Memory B cell (primary cell): ENCODE data around the gene PTPRD.
"Not testable (repeated sequence)": the region's sequence is repeated elsewhere in the genome, so short reads cannot be mapped to it uniquely, and the experiment has no call there.

Source experiments
- ATAC-seq: fragments of 150-1000 bp; cut with Tn5 transposase; 2 replicates; pipeline ENCODE4 v1.10.0; 2021; ENCODE audit warnings: low read depth, mild to moderate bottlenecking, moderate library complexity
- DNase-seq, 2 donors: peaks; one replicate each; pipeline ENCODE4 v3.0.0; 2022; ENCODE audit warnings: low spot score in 2 of 2
- H3K27ac Mint-ChIP-seq: one replicate; pipeline ENCODE4 v1.8.0; 2022; ENCODE audit warnings: mild to moderate bottlenecking, moderate library complexity, mixed read lengths
- H3K27me3 Mint-ChIP-seq: one replicate; pipeline ENCODE4 v1.8.0; 2022; ENCODE audit warnings: mixed read lengths
- H3K36me3 Mint-ChIP-seq: one replicate; pipeline ENCODE4 v1.8.0; 2022; ENCODE audit warnings: mild to moderate bottlenecking, mixed read lengths
- H3K4me1 Mint-ChIP-seq: one replicate; pipeline ENCODE4 v1.8.0; 2022; ENCODE audit warnings: mixed read lengths
- H3K4me3 Mint-ChIP-seq: one replicate; pipeline ENCODE4 v1.8.0; 2022; ENCODE audit warnings: mild to moderate bottlenecking, moderate library complexity, mixed read lengths
- H3K9me3 Mint-ChIP-seq: one replicate; pipeline ENCODE4 v1.8.0; 2022; ENCODE audit warnings: mixed read lengths

Gene PTPRD

GRCh38 chr9:9389904-9390303, 1222.9 kb downstream of the PTPRD start:
- H3K9me3 Mint-ChIP-seq: no peaks in the 10 kb centered on the region

GRCh38 chr9:9387511-9388115, 1225.2 kb downstream of the PTPRD start:
- Mint-ChIP-seq H3K4me3 (no peak overlapping the region), H3K36me3 (no peaks in the 10 kb centered on the region), H3K9me3 (no peaks in the 10 kb centered on the region), H3K4me1 (no peaks in the 10 kb centered on the region), H3K27ac (no peak overlapping the region), H3K27me3 (no peaks in the 10 kb centered on the region)
- DNase-seq: no peak
- no peak for ATAC-seq

More at GRCh38 chr9:9389904-9390303, 1222.9 kb downstream of the PTPRD start:
- Mint-ChIP-seq H3K27ac (no peak overlapping the region), H3K4me1 (no peaks in the 10 kb centered on the region), H3K4me3 (no peak overlapping the region), H3K27me3 (no peaks in the 10 kb centered on the region), H3K36me3 (no peaks in the 10 kb centered on the region)
- DNase-seq: no peak
- ATAC-seq: no peak

GRCh38 chr9:9362332-9362731, 1250.5 kb downstream of the PTPRD start:
- Mint-ChIP-seq H3K36me3 (no peaks in the 10 kb centered on the region), H3K9me3 (no peaks in the 10 kb centered on the region), H3K4me1 (no peaks in the 10 kb centered on the region), H3K4me3 (no peak overlapping the region), H3K27me3 (no peaks in the 10 kb centered on the region), H3K27ac (no peak overlapping the region)
- ATAC-seq (no peak), DNase-seq (no peak)

- no peaks in the 10 kb centered on the region for H3K27me3 Mint-ChIP-seq
- no peaks in the 10 kb centered on the region for H3K4me1 Mint-ChIP-seq
- DNase-seq (no peak), ATAC-seq (no peak)
- no peak overlapping the region for H3K4me3 Mint-ChIP-seq
- no peak overlapping the region for H3K27ac Mint-ChIP-seq
- no peaks in the 10 kb centered on the region for H3K9me3 Mint-ChIP-seq
- no peaks in the 10 kb centered on the region for H3K36me3 Mint-ChIP-seq
Observed at GRCh38 chr9:9352877-9353481, 1259.8 kb downstream of the PTPRD start.

- ATAC-seq (no peak), DNase-seq (no peak)
- H3K27ac Mint-ChIP-seq: no peak overlapping the region
- H3K27me3 Mint-ChIP-seq: no peaks in the 10 kb centered on the region
- peaks cover 5% of the 10 kb centered on the region for H3K9me3 Mint-ChIP-seq
- no peaks in the 10 kb centered on the region for H3K4me1 Mint-ChIP-seq
- H3K4me3 Mint-ChIP-seq: no peak overlapping the region
- H3K36me3 Mint-ChIP-seq: no peaks in the 10 kb centered on the region
Observed at GRCh38 chr9:9341203-9341602, 1271.6 kb downstream of the PTPRD start.

- Mint-ChIP-seq H3K27me3 (no peaks in the 10 kb centered on the region), H3K36me3 (no peaks in the 10 kb centered on the region), H3K4me1 (no peaks in the 10 kb centered on the region), H3K9me3 (no peaks in the 10 kb centered on the region), H3K27ac (no peak overlapping the region), H3K4me3 (no peak overlapping the region)
- DNase-seq: no peak
- ATAC-seq: no peak
Observed at GRCh38 chr9:9337129-9337528, 1275.7 kb downstream of the PTPRD start.

- Mint-ChIP-seq H3K4me1 (no peaks in the 10 kb centered on the region), H3K4me3 (no peak overlapping the region), H3K27me3 (no peaks in the 10 kb centered on the region), H3K27ac (no peak overlapping the region), H3K9me3 (peaks cover 5% of the 10 kb centered on the region), H3K36me3 (no peaks in the 10 kb centered on the region)
- DNase-seq: no peak
- ATAC-seq: no peak
Observed at GRCh38 chr9:9326749-9327148, 1286.1 kb downstream of the PTPRD start.

GRCh38 chr9:9319007-9319406, 1293.8 kb downstream of the PTPRD start:
- DNase-seq (no peak), ATAC-seq (no peak)
- Mint-ChIP-seq H3K9me3 (peaks cover 2% of the 10 kb centered on the region), H3K4me1 (no peaks in the 10 kb centered on the region), H3K4me3 (no peak overlapping the region), H3K27me3 (no peaks in the 10 kb centered on the region), H3K36me3 (no peaks in the 10 kb centered on the region), H3K27ac (no peak overlapping the region)

- not testable (repeated sequence) for H3K4me3 Mint-ChIP-seq, H3K27ac Mint-ChIP-seq, H3K9me3 Mint-ChIP-seq, H3K4me1 Mint-ChIP-seq, DNase-seq, ATAC-seq, H3K36me3 Mint-ChIP-seq, H3K27me3 Mint-ChIP-seq
Observed at GRCh38 chr9:9310743-9311142, 1302.1 kb downstream of the PTPRD start.

GRCh38 chr9:9305600-9305999, 1307.2 kb downstream of the PTPRD start:
- Mint-ChIP-seq H3K9me3 (peaks cover 2% of the 10 kb centered on the region), H3K4me3 (no peak overlapping the region), H3K27me3 (no peaks in the 10 kb centered on the region), H3K27ac (no peak overlapping the region), H3K4me1 (no peaks in the 10 kb centered on the region), H3K36me3 (no peaks in the 10 kb centered on the region)
- ATAC-seq (no peak), DNase-seq (no peak)

GRCh38 chr9:9299134-9299533, 1313.7 kb downstream of the PTPRD start:
- H3K4me1 Mint-ChIP-seq: no peaks in the 10 kb centered on the region
- H3K4me3 Mint-ChIP-seq: no peak overlapping the region
- H3K27me3 Mint-ChIP-seq: no peaks in the 10 kb centered on the region
- ATAC-seq (no peak), DNase-seq (no peak)
- H3K36me3 Mint-ChIP-seq: no peaks in the 10 kb centered on the region
- H3K27ac Mint-ChIP-seq: no peak overlapping the region
- H3K9me3 Mint-ChIP-seq: no peaks in the 10 kb centered on the region

GRCh38 chr9:9286001-9286400, 1326.8 kb downstream of the PTPRD start:
- no peak for ATAC-seq
- Mint-ChIP-seq H3K27me3 (no peaks in the 10 kb centered on the region), H3K9me3 (no peaks in the 10 kb centered on the region), H3K27ac (no peak overlapping the region), H3K4me1 (no peaks in the 10 kb centered on the region), H3K36me3 (no peaks in the 10 kb centered on the region), H3K4me3 (no peak overlapping the region)
- DNase-seq: no peak

GRCh38 chr9:9284201-9284600, 1328.6 kb downstream of the PTPRD start:
- H3K36me3 Mint-ChIP-seq: no peaks in the 10 kb centered on the region
- ATAC-seq: no peak
- DNase-seq: no peak
- H3K27ac Mint-ChIP-seq: no peak overlapping the region
- H3K27me3 Mint-ChIP-seq: no peaks in the 10 kb centered on the region
- no peaks in the 10 kb centered on the region for H3K4me1 Mint-ChIP-seq
- H3K9me3 Mint-ChIP-seq: no peaks in the 10 kb centered on the region
- no peak overlapping the region for H3K4me3 Mint-ChIP-seq

- no peak for DNase-seq
- Mint-ChIP-seq H3K9me3 (no peaks in the 10 kb centered on the region), H3K4me1 (no peaks in the 10 kb centered on the region), H3K27me3 (no peaks in the 10 kb centered on the region), H3K4me3 (no peak overlapping the region), H3K27ac (no peak overlapping the region), H3K36me3 (no peaks in the 10 kb centered on the region)
- no peak for ATAC-seq
Observed at GRCh38 chr9:9283159-9283986, 1329.4 kb downstream of the PTPRD start.
